ENCODE measurements around the gene ELAVL2.

Gene ELAVL2

DNA sequence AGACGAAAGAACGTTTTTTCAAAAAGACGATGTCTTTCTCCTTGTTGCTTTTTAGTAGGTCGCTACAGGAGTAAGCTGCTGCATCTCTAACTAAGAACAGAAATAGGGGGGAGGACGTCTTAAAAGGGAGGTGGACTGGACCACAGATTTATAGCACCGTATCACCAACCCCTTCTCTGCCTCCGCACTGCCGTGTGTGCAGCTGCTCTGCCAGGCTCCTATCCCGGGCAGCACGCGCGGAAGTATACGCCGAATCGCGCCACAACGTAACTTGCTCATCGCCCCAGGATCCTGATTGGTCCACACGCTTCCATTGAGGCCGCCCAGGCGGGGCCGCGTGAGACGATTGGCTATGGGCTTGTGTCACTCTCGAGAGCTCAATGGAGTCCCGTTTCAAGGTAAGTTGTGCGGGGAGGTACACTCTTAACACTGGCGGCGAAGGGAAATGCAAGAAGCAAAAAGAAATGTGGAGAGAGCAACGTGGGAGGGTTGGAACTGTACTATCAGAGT, at the start of gene ELAVL2:
ELAVL2 (minus strand) TSS at position 121 of the 510 bp plus-strand sequence. CDS start 64,006 bp downstream, outside the sequence.
- DNase-seq (ENCODE audit: low read depth in 3 of 3, low spot score in 1 of 3) = peak in 1 of 3 donors; percentile 9

DNA sequence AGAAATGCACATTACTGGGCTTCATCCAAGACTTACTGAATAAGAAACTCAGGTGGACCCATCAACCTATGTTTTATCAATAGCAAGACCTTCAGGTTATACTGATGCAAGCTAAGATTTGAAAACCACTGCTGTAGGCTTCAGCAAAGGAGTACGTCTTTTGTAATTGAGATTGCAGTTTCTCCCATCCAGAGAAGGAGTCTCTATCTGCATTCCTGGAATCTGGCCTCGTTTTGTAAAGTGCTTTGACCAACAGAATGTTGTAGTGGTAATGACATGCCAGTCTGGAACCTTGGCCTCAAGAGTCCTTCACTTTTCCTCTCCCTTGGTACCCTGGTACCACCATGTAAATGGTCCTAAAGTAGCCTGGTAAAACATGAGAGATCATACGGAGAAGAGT, 32.2 kb upstream of the ELAVL2 start:
- DNase-seq (ENCODE audit: low read depth in 3 of 3, low spot score in 1 of 3) = no peak

DNA sequence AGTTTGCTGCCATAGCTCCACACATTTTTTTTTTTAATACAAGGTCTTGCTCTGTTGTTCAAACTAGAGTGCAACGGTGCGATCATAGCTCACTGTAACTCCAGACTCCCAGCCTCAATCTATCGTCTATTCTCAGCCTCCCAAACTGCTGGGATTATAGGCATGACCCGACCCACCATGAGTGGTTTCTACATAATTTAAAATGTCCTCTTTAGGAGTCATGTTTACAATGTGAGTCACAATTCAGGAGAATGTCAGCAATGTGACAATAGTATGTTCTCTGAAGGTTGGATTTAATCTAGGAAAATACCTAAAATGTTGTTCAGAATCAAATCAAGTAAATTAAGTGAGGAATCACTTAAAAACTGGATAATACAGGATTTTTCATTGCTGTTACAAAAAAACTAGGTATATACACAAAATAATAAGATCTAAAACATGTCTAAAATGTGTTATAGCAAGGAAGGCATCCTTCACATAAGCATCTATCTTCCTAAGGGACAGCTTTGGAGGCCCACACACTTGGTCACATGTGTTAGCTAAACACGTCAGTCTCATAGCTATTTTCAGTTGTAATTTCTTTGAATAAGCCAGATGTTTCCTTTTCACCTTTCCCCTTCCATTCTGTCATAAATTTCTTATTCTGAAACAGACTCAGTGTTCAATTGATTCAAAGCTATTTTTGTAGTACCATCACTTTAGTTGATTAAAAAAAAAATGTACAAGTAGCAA, 30.0 kb upstream of the ELAVL2 start:
- DNase-seq (ENCODE audit: low read depth in 3 of 3, low spot score in 1 of 3) = no peak

DNA sequence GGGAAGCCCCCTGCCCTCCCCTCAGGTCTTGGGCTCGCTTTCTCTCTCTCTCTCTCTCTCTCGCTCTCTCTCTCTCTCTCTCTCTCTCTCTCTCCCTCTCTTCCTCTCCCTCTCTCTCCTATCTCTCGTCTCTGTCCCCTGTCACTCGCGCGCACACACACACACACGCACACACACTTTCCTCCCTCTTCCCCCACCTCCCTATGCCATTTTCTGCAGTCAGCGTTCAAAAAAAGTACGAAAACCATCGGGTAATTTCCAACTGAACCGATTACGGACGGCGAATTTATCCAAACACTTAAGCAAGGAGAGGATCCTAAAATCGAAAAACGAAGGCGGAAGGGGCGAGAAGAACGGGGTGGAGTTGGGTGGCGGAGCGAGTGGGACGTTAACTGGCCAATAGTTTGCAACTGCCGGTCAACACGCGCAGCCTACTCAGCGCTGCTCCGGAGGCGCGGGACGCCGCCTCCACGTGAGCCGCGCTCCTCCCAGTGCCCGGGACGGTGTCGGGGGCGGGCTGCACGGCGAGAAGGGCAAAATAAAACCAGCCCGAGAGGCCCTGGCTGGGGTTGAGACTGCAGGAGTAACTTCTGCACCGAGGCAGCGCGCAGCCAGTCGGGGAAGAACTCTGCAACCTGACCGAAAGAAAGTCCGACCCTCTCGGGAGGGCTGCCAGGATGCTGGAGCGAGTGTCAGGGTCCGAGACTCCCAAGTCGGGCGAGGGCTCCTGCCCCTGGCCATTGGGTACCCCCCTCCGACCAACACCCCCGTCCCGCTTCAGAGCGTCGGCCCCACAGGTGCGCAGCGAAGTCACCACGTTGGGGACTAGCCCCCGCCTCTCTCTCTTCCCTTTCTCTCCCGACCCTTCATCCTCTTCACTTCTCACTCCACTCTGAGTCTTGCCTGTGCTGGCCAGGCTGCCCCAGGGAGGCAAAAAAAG, 24.9 kb upstream of the ELAVL2 start:
- DNase-seq (ENCODE audit: low read depth in 3 of 3, low spot score in 1 of 3) = no peak

DNA sequence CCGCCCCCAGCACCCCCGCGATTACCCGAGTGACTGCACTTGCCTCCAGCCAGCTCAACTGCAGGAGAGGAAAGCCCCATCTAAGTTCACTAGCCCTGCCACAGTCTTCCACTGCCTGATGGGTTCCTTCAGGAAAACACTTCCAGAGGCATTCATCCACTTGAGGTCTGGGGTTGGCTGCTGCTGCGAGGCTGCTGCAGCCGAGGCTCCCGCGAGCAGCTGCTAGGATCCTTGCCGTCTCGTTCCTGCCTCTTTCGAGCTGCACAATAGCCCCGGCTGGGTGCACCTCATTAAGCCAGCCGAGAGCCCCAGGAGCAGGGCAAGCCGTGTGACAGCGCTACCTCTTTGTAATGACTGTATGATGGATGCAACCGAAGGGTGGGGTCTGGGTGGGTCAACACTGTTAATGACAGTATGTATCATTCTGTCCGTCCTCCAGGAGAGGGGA, 24.2 kb upstream of the ELAVL2 start:
- no peak for DNase-seq (ENCODE audit: low read depth in 3 of 3, low spot score in 1 of 3)

DNA sequence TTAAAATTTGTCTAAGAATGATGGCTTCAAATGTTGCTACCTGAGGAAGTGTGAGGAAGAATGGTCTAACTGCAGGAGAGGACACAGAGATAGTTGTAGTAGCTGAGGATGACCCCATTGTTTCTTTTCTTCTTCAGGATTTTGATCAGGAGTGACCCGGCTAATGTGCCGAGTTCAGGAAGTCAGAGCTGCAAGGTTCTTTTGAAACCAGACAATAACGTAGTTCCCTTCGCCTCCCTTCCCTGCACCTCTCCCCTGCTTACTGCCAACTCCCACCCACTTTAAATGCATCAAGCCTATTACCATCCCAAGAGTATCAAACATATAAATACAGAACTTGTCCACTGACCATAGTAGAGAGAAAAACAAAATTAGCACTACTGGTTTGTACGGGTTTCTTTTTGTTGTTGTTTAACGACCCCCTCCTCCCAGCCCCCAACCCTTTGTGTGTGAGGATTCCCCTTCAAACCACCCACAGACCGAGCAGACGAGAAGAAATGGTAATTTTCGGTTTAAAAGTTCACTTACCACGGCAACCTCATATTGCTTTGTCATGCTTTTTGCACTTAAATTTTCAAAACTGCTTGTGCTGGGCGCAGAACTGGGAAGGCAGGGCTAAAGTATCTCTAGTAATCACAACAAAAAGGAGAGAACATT, 23.5 kb upstream of the ELAVL2 start:
- DNase-seq (ENCODE audit: low read depth in 3 of 3, low spot score in 1 of 3) = no peak

DNA sequence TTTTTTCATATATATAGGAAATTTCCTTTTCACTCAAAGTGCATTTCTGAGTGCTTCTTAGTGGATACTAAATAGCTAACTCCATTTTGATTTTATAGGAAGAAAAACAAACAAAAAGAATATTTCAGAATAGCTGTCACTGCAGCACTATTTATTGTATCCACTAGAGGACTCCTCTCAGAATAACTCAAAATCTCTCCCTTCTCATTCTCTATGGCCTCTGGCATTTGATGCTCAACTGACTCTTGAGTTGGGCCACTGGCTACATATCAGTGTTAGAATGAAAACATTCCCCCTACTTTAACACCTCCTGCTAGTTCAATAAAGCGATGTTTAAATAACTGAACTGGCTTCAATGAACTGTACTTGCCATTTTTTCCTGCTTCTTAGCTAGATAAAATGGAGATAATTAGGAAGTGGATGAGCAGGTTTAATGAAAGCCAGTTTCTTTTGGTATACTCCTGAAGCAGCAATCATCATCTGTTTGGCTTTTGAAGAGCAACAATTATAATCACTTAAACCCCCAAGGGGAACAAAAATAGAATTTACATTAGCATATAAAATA, 16.6 kb upstream of the ELAVL2 start:
- DNase-seq (ENCODE audit: low read depth in 3 of 3, low spot score in 1 of 3) = no peak

DNA sequence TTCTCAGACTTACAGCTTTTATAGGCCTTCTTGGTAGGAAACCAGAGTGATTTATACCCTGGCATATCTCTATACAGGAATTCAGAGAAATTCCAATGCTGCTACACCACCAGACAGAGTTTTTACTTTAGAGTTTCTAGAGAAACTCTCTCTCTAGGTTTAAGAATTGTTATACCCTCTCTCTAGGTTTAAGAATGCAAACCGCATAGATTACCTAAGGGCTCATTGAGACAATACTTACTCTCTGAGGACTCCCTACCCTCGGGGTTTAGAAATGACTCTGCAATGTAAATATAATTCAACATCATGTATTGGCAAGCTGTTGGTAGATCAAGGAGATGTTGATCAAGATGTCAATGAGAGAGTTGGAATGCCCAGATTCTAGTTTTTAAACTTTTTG, 15.3 kb upstream of the ELAVL2 start:
- DNase-seq (ENCODE audit: low read depth in 3 of 3, low spot score in 1 of 3) = no peak

DNA sequence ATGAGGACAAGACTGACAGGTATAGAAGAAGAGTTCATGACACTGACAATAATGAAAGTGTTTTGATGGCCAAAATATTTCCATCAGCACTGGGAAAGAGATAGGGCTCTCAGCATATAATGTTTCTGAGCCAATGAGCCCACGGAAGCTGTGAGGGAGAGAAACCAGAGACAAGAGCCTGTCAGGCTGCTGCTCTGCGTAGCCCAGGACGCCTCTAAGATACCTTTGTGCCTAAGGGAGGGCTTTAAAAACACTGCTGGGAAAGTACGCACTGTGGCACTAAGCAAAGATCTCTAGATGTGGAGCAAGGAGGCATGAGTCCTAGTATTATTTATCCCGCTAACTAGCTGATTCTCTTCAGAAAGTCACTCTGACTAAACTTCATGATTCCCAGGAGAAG, 11.0 kb upstream of the ELAVL2 start:
- DNase-seq (ENCODE audit: low read depth in 3 of 3, low spot score in 1 of 3) = no peak

DNA sequence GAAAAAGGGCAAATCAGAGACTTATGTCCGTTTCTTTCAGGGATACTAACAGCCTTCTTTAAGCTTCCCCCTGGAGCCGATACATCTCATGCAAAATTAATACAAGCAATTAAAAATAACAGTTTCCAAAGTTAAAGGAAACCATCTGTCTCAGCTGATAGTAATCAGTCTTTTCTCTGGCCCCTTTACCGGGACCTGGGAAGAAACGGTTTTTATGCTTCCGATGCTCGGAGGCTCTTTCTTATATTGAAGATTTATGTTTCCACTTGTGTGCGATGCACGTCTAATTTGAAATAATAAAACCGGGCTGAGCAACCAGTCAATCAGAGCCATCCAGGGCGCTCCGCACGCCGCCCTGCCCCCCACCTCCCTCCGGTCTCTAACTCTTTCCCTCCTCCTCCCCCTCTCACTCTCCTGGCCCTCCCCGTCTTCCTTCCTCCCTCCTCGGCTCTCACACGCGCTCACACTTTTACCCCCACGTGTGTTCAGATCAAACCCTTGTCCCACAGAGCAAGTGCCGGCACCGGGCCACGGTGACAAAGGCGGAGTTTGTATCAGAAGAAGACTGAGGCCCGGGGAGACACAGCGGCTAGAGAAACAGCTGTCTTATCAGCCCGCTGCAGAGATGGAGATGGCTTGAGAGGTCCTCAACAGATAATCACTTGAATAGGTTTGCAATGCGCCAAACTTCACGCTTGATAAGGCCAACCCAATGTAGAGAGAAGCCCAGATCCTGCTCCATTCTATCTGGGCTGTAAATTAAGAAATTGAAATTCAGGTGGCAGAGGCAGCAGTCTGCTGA, 5.1 kb upstream of the ELAVL2 start:
- DNase-seq (ENCODE audit: low read depth in 3 of 3, low spot score in 1 of 3) = no peak

DNA sequence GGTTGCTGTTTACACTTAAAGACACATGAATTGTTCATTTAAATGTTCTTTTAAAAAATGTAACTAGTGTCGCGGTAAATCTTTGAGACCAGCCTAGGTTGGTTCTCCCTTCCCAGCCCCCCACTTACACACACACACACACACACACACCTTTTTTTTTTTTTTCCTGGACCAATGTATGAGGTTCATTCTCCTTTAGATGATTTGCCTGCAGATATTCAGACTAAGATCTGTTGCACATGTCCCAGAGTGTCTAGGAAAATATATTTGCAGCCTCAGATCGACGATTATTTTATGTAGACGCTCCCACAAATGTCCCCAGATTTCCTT, 4.4 kb upstream of the ELAVL2 start:
- DNase-seq (ENCODE audit: low read depth in 3 of 3, low spot score in 1 of 3) = no peak

DNA sequence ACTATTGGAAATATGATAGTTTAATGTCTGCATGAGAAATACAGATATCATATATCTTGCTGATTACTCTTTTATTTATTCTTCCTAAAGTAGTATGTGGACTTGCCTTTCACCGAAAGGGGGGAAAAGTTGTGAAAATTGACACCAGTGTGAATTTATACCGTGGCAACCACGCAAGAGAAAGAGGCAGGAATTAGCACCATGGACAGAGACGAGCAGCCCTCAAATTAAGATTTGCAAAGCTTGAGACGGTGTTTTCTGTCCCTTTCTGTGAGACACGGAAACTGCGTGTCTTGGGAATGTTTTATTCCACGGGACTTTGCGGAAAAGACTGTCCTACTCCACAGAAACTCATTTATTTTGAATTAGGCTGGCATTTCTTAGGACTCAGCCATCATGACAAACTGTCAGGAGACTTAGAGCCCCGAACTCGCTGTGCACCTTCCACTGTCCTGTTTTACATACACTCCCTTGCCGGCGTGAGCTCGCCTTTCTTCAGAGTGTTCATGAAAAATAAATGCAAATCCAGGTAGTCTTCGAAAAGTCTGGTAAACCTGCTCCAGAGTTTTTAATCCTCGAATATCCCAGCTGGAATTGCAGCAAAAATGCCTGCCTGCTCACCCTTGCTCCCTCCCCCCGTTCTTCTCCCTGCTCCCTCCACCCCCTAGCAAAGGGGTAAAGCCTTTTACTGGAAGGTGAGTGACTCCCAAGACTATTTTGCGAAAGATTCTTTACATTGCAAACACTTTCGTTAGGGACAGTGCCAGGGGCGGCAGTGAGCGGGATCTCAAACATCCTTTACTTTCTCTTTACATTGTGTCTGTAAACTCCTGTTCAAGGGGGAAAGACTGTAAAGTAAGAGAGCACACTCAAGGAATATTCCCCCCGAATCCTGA, 3.8 kb upstream of the ELAVL2 start:
- no peak for DNase-seq (ENCODE audit: low read depth in 3 of 3, low spot score in 1 of 3)

DNA sequence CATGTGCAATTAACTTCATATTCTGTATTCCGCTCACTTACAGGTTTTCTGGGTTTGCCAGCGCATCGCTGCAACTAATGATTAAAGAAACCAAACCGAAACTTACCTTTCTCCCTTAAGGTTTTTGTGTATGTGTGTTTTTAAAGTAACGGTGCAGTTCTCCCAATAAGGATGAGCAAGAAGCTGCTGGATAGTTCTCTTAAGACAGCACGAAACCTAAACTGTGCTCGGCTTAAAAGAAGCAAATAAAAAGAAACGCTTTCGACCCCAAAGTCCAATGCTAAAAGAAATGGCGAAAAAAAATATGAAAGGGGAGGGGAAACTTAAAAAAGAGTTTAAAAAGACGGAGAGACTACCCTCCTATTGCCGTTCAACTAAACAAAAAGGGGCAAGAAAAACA, 340 bp downstream of the ELAVL2 start:
- no peak for DNase-seq (ENCODE audit: low read depth in 3 of 3, low spot score in 1 of 3)

DNA sequence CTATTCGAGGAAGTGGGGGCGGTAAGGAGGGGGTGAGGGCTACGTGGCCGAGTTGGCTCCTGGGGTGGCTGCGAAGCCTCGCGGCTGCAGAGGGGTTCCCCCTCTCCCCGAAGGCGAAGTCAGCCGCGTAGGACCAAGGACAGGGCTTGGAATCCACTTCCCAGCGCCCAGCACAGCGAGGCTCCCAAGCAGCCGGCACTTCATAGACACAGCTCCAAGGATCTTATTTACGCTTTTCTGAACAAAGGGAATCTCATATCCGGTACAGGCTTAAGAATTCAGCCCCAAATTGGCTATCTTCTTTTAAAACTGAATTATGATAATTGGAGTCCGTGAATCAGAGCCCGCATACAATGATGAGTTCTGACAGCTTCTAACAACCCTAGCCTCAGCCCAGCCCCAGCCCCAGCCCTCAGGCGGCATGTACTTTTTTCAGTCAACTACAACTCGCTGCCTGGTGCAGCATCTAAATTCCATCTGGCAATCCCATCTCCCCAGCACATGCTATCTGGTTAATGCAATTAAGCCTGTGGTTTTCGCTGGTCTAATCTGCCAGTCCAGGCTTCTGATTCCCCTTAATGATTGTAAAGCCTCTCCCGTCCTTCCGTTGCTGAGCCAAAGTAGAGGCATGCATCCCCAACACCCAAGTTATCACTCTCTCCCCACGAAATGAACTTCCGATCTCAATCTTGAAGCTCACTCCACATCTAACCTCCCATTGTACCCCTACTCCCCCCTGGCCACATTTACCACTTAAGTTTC, 1.0 kb downstream of the ELAVL2 start:
- DNase-seq (ENCODE audit: low read depth in 3 of 3, low spot score in 1 of 3) = no peak

DNA sequence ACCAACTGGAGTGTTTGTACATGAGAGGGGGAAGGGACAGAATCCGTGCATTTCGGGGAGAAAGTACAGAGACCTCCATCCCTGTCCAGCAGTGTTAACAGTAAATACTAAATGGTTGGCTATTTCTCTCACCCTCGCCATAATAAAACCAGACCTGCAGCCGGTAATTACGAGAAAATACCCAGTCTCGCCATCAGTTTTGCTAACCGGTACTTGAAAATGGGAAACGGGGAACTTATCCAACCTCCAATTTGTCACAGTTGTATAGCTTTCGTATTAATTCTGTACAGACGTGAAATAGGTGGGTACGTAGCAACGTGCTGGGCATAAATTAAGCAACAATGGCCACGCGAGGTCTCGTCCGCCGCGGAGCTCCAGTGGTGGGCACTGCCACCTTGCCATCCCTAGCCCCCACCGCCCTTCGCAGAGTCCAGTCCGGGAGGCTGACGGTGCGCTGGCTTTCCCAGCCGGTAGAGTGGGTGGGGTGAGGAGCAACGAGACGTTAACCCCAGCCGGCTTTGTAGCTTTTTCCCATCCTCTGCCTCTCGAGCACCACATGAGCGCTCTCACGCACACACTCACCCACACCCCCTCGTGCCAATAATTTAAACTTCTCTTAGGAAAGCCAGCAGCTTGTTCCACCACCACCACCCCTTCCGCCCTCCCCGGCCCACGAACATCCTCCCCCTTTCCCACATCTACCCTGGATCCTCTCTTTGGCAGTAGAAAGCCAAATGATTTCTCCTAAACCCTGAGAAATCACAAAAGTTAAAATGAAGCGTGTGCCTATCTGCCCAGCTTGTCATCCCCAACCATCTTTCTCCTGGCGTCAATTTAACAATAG, 1.8 kb downstream of the ELAVL2 start:
- DNase-seq (ENCODE audit: low read depth in 3 of 3, low spot score in 1 of 3) = no peak

DNA sequence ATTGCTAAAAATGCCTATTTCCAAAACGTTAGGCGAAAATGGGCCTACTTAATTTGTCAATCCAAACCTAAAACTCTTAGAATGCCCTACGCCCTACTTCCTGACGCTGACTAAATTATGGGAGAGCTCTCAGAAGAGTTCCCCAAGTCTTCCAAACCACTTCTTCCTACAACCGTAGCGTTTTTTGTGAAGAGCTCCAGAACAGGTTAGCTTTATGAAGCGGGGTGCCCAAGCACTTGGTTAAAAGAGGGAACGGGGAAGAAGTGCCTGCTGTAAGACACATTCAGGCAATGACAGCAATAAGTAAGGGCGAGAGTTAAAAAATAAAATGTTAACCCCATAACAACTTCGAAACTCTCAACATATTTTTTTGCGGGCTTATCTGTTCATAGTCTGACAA, 2.8 kb downstream of the ELAVL2 start:
- DNase-seq (ENCODE audit: low read depth in 3 of 3, low spot score in 1 of 3) = no peak

DNA sequence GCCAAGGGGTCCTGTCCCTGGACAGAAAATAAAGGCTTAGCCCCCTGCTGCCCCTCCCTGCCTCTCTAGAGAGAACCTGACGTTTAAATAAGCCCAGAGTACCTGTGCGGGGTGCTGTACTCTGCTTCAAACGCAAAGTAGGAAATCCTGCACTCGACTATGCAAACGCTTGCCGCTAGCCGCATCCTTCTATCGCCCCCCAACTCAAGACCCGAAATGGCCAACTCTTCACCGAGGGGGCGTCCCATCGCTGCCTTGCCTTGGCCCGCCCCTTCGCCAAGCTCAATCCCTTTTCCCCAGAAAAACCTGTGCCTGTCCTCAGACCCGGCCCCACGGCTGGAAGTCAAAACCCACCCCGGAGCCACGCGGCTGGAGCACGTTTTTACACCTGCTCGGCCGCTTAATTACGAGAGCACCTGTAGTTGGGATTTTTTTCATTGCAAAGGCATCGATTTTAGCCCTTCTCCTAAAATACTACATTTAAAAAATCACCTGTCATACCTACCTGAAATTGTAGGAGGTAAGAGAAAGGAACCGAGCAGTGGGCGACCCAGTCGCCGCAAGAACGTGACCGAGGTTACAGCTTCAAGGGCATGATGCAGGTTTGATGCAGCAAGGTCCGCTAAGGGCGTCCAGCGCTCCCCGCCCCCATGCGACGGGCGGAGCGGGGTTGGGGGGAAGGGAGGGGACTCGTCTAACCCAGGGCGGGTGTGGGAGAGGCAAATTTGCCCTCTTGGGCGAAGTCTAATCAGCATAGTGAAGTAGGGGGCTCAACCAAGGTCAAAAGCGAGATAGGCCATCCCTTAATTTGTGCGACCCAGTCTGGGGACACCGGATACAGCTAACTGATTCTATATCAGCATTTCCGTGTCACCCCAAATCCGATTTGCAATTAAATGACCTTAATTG, 3.5 kb downstream of the ELAVL2 start:
- no peak for DNase-seq (ENCODE audit: low read depth in 3 of 3, low spot score in 1 of 3)
